ENCODE data around the gene GRB14. TPM values are rescaled to one million over a fixed set of nuclear protein-coding genes. Genes with fewer than 3 reads are reported as not detected.

The GRB14 gene
- total and polyA plus RNA-seq, 2 of the 13 experiments (the other 11 are each of a cell fraction or from before 2014, with no cell fraction given), result 4.6 to 5.8 TPM

DNA sequence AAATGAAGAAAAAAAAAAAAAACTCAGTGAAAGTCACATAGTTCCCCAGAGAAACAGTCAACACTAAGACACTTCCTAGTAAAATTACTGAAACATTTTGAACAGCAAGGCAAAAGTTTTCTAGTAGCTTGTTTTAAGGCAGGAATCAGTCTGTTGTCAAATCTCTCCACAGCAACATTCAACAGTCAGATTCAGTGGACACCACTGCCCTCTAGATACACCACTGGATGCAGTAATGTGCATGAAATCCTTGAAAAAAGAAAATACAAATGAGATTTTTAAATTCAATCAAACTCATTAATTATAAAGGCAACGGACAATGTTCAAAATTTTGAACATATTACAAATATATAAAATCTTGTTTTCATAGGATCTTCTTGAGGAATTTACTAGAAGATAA is 46.4 kb downstream of the GRB14 start:
- POLR2A ChIA-PET, result no interaction called here
- Histone ChIP-seq H4K20me1 (ENCODE audit: insufficient read depth, low read length) (no peaks in the 10 kb centered on the region), H2AFZ (ENCODE audit: low read length) (no peak overlapping the region), H3K27ac (ENCODE audit: extremely low read length, insufficient read depth, low read length) (no peak overlapping the region), H3K79me2 (ENCODE audit: insufficient read depth, low read length) (no peaks in the 10 kb centered on the region), H3K9ac (ENCODE audit: insufficient read depth, low read depth, low read length) (no peak overlapping the region), H3K4me1 (ENCODE audit: insufficient read depth, low read length) (peaks cover 20% of the 10 kb centered on the region), H3K27me3 (ENCODE audit: control insufficient read depth in 1 of 2, insufficient read depth in 2 of 2, low read length in 2 of 2) (no peaks in the 10 kb centered on the region), H3K4me2 (ENCODE audit: low read depth, low read length) (no peak overlapping the region), H3K9me3 (ENCODE audit: low read length) (no peaks in the 10 kb centered on the region), H3K4me3 (replicated peaks in 1 of 3; ENCODE audit: insufficient read depth in 1 of 3, low read depth in 2 of 3, low read length in 3 of 3) (no peak overlapping the region), H3K36me3 (replicated peaks in 1 of 2; ENCODE audit: control insufficient read depth in 1 of 2, insufficient read depth in 2 of 2, low read length in 2 of 2) (no peaks in the 10 kb centered on the region; a peak in 1 of 5 replicates)
- in situ Hi-C loops (cut with HindIII; ENCODE audit: extremely low pct_ligation_motif_present, low pct_unique_long_range_greater_than_20kb) (no loop called here), intact Hi-C loops (cut with micrococcal nuclease; ENCODE audit: unreplicated experiment) (no loop called here)
- WGBS (ENCODE audit: low lambda C conversion rate), result 40% methylated on average over 1 of the region's 1 CpG
- FAIRE-seq (peak; percentile 26), DNase-seq (ENCODE audit: low spot score) (peak; percentile 13), ATAC-seq (peak; percentile 77)
- peak; percentile 53 for TF ChIP-seq STAG1 (CRISPR knock-in tag; IDR thresholded peaks at IDR 0.05)
- peak; percentile 31; the same call in 1 of the 2 replicates for TF ChIP-seq CTCF (CRISPR knock-in tag; IDR thresholded peaks at IDR 0.05)
- TF ChIP-seq ESRRA (CRISPR knock-in tag; IDR thresholded peaks at IDR 0.05; ENCODE audit: low read depth), result no peak
- no TSS peak for BruUV-seq (replicated peaks)
- CTCF ChIA-PET (ENCODE audit: low intra/inter-chr PET ratio, low total read pairs), result no interaction called here

GRCh38 chr2:164570475-164570874 is 50.8 kb downstream of the GRB14 start:
- Histone ChIP-seq H3K79me2 (ENCODE audit: insufficient read depth, low read length) (no peaks in the 10 kb centered on the region), H3K9me3 (ENCODE audit: low read length) (no peaks in the 10 kb centered on the region), H3K27ac (ENCODE audit: extremely low read length, insufficient read depth, low read length) (no peak overlapping the region), H3K4me2 (ENCODE audit: low read depth, low read length) (0 out of 2 replicates have a peak overlapping the region, but pooled peaks have one; percentile 13), H4K20me1 (ENCODE audit: insufficient read depth, low read length) (no peaks in the 10 kb centered on the region), H3K36me3 (replicated peaks in 1 of 2; ENCODE audit: control insufficient read depth in 1 of 2, insufficient read depth in 2 of 2, low read length in 2 of 2) (no peaks in the 10 kb centered on the region), H3K27me3 (ENCODE audit: control insufficient read depth in 1 of 2, insufficient read depth in 2 of 2, low read length in 2 of 2) (no peaks in the 10 kb centered on the region), H3K4me3 (replicated peaks in 1 of 3; ENCODE audit: insufficient read depth in 1 of 3, low read depth in 2 of 3, low read length in 3 of 3) (no peak overlapping the region), H3K4me1 (ENCODE audit: insufficient read depth, low read length) (peaks cover 50% of the 10 kb centered on the region), H3K9ac (ENCODE audit: insufficient read depth, low read depth, low read length) (no peak overlapping the region), H2AFZ (ENCODE audit: low read length) (no peak overlapping the region)
- ChIA-PET POLR2A (no interaction called here), CTCF (ENCODE audit: low intra/inter-chr PET ratio, low total read pairs) (no interaction called here)
- ATAC-seq, result peak; percentile 67
- intact Hi-C loops (cut with micrococcal nuclease; ENCODE audit: unreplicated experiment), result no loop called here
- no peak for FAIRE-seq
- no peak for DNase-seq (ENCODE audit: low spot score)
- WGBS (ENCODE audit: low lambda C conversion rate), result 57% methylated on average over 2 of the region's 2 CpGs
- in situ Hi-C loops (cut with HindIII; ENCODE audit: extremely low pct_ligation_motif_present, low pct_unique_long_range_greater_than_20kb), result no loop called here
- BruUV-seq (replicated peaks), result no TSS peak
- TF ChIP-seq, protein P1, sequence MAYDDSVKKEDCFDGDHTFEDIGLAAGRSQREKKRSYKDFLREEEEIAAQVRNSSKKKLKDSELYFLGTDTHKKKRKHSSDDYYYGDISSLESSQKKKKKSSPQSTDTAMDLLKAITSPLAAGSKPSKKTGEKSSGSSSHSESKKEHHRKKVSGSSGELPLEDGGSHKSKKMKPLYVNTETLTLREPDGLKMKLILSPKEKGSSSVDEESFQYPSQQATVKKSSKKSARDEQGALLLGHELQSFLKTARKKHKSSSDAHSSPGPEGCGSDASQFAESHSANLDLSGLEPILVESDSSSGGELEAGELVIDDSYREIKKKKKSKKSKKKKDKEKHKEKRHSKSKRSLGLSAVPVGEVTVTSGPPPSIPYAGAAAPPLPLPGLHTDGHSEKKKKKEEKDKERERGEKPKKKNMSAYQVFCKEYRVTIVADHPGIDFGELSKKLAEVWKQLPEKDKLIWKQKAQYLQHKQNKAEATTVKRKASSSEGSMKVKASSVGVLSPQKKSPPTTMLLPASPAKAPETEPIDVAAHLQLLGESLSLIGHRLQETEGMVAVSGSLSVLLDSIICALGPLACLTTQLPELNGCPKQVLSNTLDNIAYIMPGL (CRISPR knock-in tag; IDR thresholded peaks at IDR 0.05; ENCODE audit: borderline replicate concordance in 1 of 2, low read depth in 1 of 2), result no peak
- TF ChIP-seq ZNF24 (IDR thresholded peaks at IDR 0.05) (no peak), NCOA1 (CRISPR knock-in tag; IDR thresholded peaks at IDR 0.05) (no peak), HMG20A (CRISPR knock-in tag; IDR thresholded peaks at IDR 0.05; ENCODE audit: borderline replicate concordance) (peak; percentile 59; the same call in 1 of the 2 replicates), TGIF2 (CRISPR knock-in tag; IDR thresholded peaks at IDR 0.05) (no peak), NFE2L2 (IDR thresholded peaks at IDR 0.05; ENCODE audit: low read length) (no peak), ZC3H4 (CRISPR knock-in tag; IDR thresholded peaks at IDR 0.05; ENCODE audit: borderline replicate concordance) (no peak), RFXANK (CRISPR knock-in tag; IDR thresholded peaks at IDR 0.05) (no peak)
- TF ChIP-seq, protein P2, sequence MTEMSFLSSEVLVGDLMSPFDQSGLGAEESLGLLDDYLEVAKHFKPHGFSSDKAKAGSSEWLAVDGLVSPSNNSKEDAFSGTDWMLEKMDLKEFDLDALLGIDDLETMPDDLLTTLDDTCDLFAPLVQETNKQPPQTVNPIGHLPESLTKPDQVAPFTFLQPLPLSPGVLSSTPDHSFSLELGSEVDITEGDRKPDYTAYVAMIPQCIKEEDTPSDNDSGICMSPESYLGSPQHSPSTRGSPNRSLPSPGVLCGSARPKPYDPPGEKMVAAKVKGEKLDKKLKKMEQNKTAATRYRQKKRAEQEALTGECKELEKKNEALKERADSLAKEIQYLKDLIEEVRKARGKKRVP (CRISPR knock-in tag; IDR thresholded peaks at IDR 0.05), result no peak
